Prostate gland (tissue), 2 donors: ENCODE measurements around the gene NEDD4L.

Experiments
- CTCF ChIP-seq, 4 experiments: fragments of 200-600 bp in 2 of 4; fragments of 450-650 bp in 2 of 4; sonication (generic) in 2 of 4; IDR thresholded peaks; 1 replicate in 3 of 4; 2 replicates in 1 of 4; pipeline ENCODE4 v1.5.1; 2016 to 2019; ENCODE audit warnings: antibody characterized with exemption in 4 of 4, mild to moderate bottlenecking in 2 of 4, moderate library complexity in 2 of 4
- POLR2A ChIP-seq: fragments of 450-650 bp; IDR thresholded peaks from one replicate; pipeline ENCODE4 v1.6.1; 2016; ENCODE audit warnings: antibody characterized with exemption, mild to moderate bottlenecking
- POLR2AphosphoS5 ChIP-seq: sonication (generic); formaldehyde crosslinking; IDR thresholded peaks from one replicate; pipeline ENCODE4 v1.6.1; 2017; ENCODE audit warnings: antibody characterized with exemption

GRCh38 chr18:57998461-57998860 lies 45.6 kb upstream of the NEDD4L start:
- TF ChIP-seq CTCF (IDR thresholded peaks at IDR 0.05) (no peak), POLR2A (no peak), POLR2AphosphoS5 (no peak)
